Hepatocyte (in vitro differentiated cells): ENCODE measurements around the gene FADD. TPM values are rescaled to one million over a fixed set of nuclear protein-coding genes. Genes with fewer than 3 reads are reported as not detected.

Experiments used
- DNase-seq: peaks from one replicate; pipeline ENCODE4 v3.0.0-alpha.2; 2016; ENCODE audit warnings: low spot score
- H2AFZ ChIP-seq: fragments of 200-600 bp; sonication (generic); 2 replicates; pipeline ENCODE4 v1.6.0; 2016; ENCODE audit warnings: antibody characterized with exemption, mild to moderate bottlenecking
- H3K27ac ChIP-seq: fragments of 200-600 bp; sonication (generic); 2 replicates; pipeline ENCODE4 v1.5.1; 2016; ENCODE audit warnings: mild to moderate bottlenecking
- H3K27me3 ChIP-seq: fragments of 200-600 bp; sonication (generic); 2 replicates; pipeline ENCODE4 v1.6.1; 2016
- H3K36me3 ChIP-seq: fragments of 200-600 bp; sonication (generic); replicated peaks from 2 replicates; pipeline ENCODE4 v1.5.1; 2016; ENCODE audit warnings: low read depth; ENCODE audit not compliant: insufficient read depth
- H3K4me1 ChIP-seq: fragments of 200-600 bp; sonication (generic); 2 replicates; pipeline ENCODE4 v1.5.1; 2016; ENCODE audit warnings: mild to moderate bottlenecking, moderate library complexity; ENCODE audit not compliant: insufficient read depth
- H3K4me2 ChIP-seq: fragments of 200-600 bp; sonication (generic); 2 replicates; pipeline ENCODE4 v1.6.0; 2016
- H3K4me3 ChIP-seq: fragments of 200-600 bp; sonication (generic); 2 replicates; pipeline ENCODE4 v1.5.1; 2016; ENCODE audit warnings: mild to moderate bottlenecking
- H3K79me2 ChIP-seq: fragments of 200-600 bp; sonication (generic); 2 replicates; pipeline ENCODE4 v1.6.0; 2017; ENCODE audit warnings: mild to moderate bottlenecking
- H3K9me2 ChIP-seq: fragments of 200-600 bp; sonication (generic); replicated peaks from 2 replicates; pipeline ENCODE4 v1.6.0; 2017; ENCODE audit warnings: mild to moderate bottlenecking; ENCODE audit not compliant: insufficient read depth
- H3K9me3 ChIP-seq: fragments of 200-600 bp; sonication (generic); 2 replicates; pipeline ENCODE4 v1.5.1; 2016; ENCODE audit warnings: low read depth, mild to moderate bottlenecking
- H4K20me1 ChIP-seq: fragments of 200-600 bp; sonication (generic); 2 replicates; pipeline ENCODE4 v1.6.0; 2016; ENCODE audit warnings: mild to moderate bottlenecking; ENCODE audit not compliant: insufficient read depth, poor library complexity, severe bottlenecking
- EZH2 ChIP-seq: fragments of 200-600 bp; sonication (generic); IDR thresholded peaks from 2 replicates; pipeline ENCODE4 v1.6.1; 2016; ENCODE audit warnings: antibody characterized with exemption, mild to moderate bottlenecking, borderline replicate concordance
- EZH2phosphoT487 ChIP-seq: fragments of 200-600 bp; sonication (generic); IDR thresholded peaks from one replicate; pipeline ENCODE4 v1.6.1; 2018; ENCODE audit warnings: antibody characterized with exemption, mild to moderate bottlenecking, low read depth, moderate library complexity; ENCODE audit not compliant: unreplicated experiment, severe bottlenecking
- WGBS: methylation state at CpG from one replicate; pipeline ENCODE4 v1.1.6; 2016; ENCODE audit warnings: low lambda C conversion rate; ENCODE audit errors: missing lambda C conversion rate; 5-methylcytosine and 5-hydroxymethylcytosine counted together
- polyA plus RNA-seq: library from polyadenylated mRNA; unstranded; fragments of >200 nt; fragmentation: Nextera tagmentation; extraction: Ambion mirVana; gene quantifications from 2 replicates; pipeline ENCODE4 v1.2.1, GENCODE V29; 2016
- total RNA-seq: library from RNA; depleted of rRNA; stranded (reverse); fragments of >200 nt; gene quantifications from 2 replicates; pipeline ENCODE4 v1.2.3, GENCODE V29; 2014
- TF ChIP-seq, protein P1 (sequence below): fragments of 200-600 bp; sonication (generic); IDR thresholded peaks from 2 replicates; pipeline ENCODE4 v1.5.1; 2016; ENCODE audit warnings: antibody characterized with exemption, mild to moderate bottlenecking; ENCODE audit not compliant: poor library complexity

FADD gene
- total and polyA plus RNA-seq, 2 experiments from 2014 or later, result 29.6 to 36.1 TPM

DNA sequence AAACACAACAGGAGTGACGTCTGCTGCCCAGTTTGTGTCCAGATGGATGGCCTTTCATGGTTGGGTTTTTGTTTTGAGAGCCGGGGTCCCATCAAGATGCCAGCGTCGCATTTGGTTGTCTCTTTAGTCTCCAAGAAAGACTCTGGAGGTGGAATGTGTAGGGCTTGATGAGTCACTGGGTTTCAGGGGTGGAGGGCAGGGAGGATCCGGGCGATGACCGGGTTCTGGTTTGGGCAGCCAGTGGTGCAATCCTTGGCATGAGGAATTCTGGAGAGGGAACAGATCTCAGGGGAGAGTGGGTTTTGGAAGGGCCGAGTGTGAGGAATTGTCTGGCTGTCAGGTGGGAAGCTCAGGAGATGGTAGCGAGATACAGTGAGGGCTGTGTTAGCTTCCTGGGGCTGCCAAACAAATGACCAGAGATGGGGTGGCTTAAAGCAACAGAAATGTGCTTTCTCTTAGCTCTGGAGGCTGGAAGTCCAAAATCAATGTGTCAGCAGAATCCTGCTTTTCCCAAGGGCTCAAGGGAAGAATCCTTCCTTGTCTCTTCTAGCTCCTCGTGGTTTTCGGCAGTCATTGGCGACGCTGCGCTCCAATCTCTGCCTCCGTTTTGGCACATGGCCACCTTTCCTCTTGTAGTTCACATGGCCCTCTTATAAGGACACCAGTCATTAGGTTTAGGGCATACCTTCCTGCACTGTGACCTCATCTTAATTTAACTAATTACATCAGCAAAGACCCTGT lies 41.0 kb downstream of the FADD start:
- no peaks in the 10 kb centered on the region for H4K20me1 ChIP-seq
- H2AFZ ChIP-seq, result no peak overlapping the region
- H3K27ac ChIP-seq, result no peak overlapping the region
- no peaks in the 10 kb centered on the region for H3K27me3 ChIP-seq
- H3K9me3 ChIP-seq, result no peaks in the 10 kb centered on the region
- no peak overlapping the region for H3K4me2 ChIP-seq
- no peak for DNase-seq
- WGBS, result 92% methylated on average over 15 of the region's 15 CpGs
- peaks cover 6% of the 10 kb centered on the region for H3K4me1 ChIP-seq
- H3K36me3 ChIP-seq, result no peaks in the 10 kb centered on the region
- no peaks in the 10 kb centered on the region for H3K79me2 ChIP-seq
- H3K4me3 ChIP-seq, result no peak overlapping the region
- H3K9me2 ChIP-seq, result no peaks in the 10 kb centered on the region
- TF ChIP-seq EZH2phosphoT487, result no peak
- TF ChIP-seq, protein P1, sequence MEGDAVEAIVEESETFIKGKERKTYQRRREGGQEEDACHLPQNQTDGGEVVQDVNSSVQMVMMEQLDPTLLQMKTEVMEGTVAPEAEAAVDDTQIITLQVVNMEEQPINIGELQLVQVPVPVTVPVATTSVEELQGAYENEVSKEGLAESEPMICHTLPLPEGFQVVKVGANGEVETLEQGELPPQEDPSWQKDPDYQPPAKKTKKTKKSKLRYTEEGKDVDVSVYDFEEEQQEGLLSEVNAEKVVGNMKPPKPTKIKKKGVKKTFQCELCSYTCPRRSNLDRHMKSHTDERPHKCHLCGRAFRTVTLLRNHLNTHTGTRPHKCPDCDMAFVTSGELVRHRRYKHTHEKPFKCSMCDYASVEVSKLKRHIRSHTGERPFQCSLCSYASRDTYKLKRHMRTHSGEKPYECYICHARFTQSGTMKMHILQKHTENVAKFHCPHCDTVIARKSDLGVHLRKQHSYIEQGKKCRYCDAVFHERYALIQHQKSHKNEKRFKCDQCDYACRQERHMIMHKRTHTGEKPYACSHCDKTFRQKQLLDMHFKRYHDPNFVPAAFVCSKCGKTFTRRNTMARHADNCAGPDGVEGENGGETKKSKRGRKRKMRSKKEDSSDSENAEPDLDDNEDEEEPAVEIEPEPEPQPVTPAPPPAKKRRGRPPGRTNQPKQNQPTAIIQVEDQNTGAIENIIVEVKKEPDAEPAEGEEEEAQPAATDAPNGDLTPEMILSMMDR, result no peak
- no peak for TF ChIP-seq EZH2

DNA sequence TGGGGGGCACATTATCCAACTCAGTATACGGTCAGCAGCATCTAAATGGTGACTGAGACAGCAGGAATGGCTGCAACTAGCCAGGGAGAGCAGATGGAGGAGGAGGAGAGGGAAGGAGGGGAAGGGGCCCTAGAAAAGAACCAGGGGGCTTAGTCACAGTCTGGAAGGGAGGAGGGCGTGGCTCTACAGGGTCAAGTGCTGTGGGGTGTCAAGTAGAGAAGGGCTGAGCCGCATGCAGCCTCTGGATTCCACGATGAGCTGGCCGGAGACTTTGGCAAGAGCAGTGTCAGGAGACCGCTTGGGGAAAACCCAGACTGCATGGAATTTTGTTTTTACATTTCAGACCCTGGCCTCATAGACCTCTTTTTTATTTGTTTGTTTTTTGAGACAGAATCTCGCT lies 41.6 kb downstream of the FADD start:
- H3K4me2 ChIP-seq, result no peak overlapping the region
- no peaks in the 10 kb centered on the region for H3K9me2 ChIP-seq
- H3K27me3 ChIP-seq, result no peaks in the 10 kb centered on the region
- no peaks in the 10 kb centered on the region for H3K79me2 ChIP-seq
- H3K4me3 ChIP-seq, result no peak overlapping the region
- TF ChIP-seq, protein P1, result no peak
- TF ChIP-seq EZH2phosphoT487 (no peak), EZH2 (no peak)
- no peak for DNase-seq
- no peak overlapping the region for H3K27ac ChIP-seq
- H3K9me3 ChIP-seq, result no peaks in the 10 kb centered on the region
- no peak overlapping the region for H2AFZ ChIP-seq
- peaks cover 6% of the 10 kb centered on the region for H3K4me1 ChIP-seq
- WGBS, result 85% methylated on average over 7 of the region's 7 CpGs
- no peaks in the 10 kb centered on the region for H3K36me3 ChIP-seq
- no peaks in the 10 kb centered on the region for H4K20me1 ChIP-seq

DNA sequence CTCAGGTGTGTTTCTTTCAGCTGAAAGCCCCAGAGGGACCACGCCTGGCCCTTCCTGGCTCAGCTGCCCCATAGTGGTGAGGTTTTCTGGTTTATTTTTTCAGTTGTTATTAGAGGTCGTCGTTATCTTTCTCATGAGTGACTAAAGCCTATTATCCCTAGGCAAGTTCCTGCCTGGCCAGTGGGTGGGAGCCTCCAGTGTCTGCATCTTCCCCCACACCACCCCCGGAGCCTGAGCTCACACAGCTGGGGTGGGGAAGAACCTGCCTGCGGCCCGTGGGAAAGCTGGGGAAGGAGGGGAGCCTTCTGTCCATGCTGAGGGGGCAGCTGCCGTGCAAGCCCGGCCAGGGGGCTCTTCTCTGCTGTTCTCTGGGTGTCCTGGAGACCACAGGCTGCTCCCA lies 43.1 kb downstream of the FADD start:
- Histone ChIP-seq H3K4me3 (no peak overlapping the region), H3K27ac (no peak overlapping the region), H3K9me2 (no peaks in the 10 kb centered on the region), H3K9me3 (no peaks in the 10 kb centered on the region), H3K79me2 (no peaks in the 10 kb centered on the region), H3K27me3 (no peaks in the 10 kb centered on the region), H3K4me2 (no peak overlapping the region), H3K36me3 (no peaks in the 10 kb centered on the region), H3K4me1 (peaks cover 6% of the 10 kb centered on the region), H2AFZ (no peak overlapping the region), H4K20me1 (no peaks in the 10 kb centered on the region)
- WGBS, result 54% methylated on average over 8 of the region's 8 CpGs
- no peak for DNase-seq
- TF ChIP-seq, protein P1, result no peak
- no peak for TF ChIP-seq EZH2
- TF ChIP-seq EZH2phosphoT487, result no peak
